Thoracic aorta (tissue), 2 donors: Measurements from ENCODE around the gene AKAP6. TPM values are rescaled to one million over a fixed set of nuclear protein-coding genes. Genes with fewer than 3 reads are reported as not detected.
A peak's percentile ranks its signal among the peaks of the same experiment; 100 is the strongest.

Experiments used
- ATAC-seq: fragments of 150-250 bp; one replicate; pipeline ENCODE4 v1.8.0; 2017; ENCODE audit warnings: low read depth; ENCODE audit not compliant: insufficient number of reproducible peaks, low FRiP score
- DNase-seq: peaks from one replicate; pipeline ENCODE4 v3.0.0-alpha.2; 2020; ENCODE audit warnings: low spot score
- H3K27ac ChIP-seq, 2 donors: fragments of 200-600 bp; sonication (generic); 1 replicate in 1 of 2; 2 replicates in 1 of 2; pipeline ENCODE4 v1.5.1; 2016; ENCODE audit warnings: mild to moderate bottlenecking in 2 of 2, moderate library complexity in 2 of 2
- H3K27me3 ChIP-seq: fragments of 200-600 bp; sonication (generic); replicated peaks from 2 replicates; pipeline ENCODE4 v1.6.0; 2016; ENCODE audit warnings: mild to moderate bottlenecking; ENCODE audit not compliant: insufficient read depth
- H3K36me3 ChIP-seq: fragments of 200-600 bp; sonication (generic); one replicate; pipeline ENCODE4 v1.5.1; 2016
- H3K4me1 ChIP-seq, 2 donors: fragments of 200-600 bp; sonication (generic); 1 replicate in 1 of 2; 2 replicates in 1 of 2; pipeline versions ENCODE4 v1.5.1 to v1.6.0; 2016; ENCODE audit warnings: low read depth in 2 of 2, mild to moderate bottlenecking in 1 of 2; ENCODE audit not compliant: control insufficient read depth in 1 of 2
- H3K4me3 ChIP-seq: fragments of 200-600 bp; sonication (generic); 2 replicates; pipeline ENCODE4 v1.5.1; 2016; ENCODE audit warnings: mild to moderate bottlenecking
- H3K9me3 ChIP-seq: fragments of 200-600 bp; sonication (generic); 2 replicates; pipeline ENCODE4 v1.5.1; 2016
- CTCF ChIP-seq: fragments of 200-600 bp; sonication (generic); IDR thresholded peaks from one replicate; pipeline ENCODE4 v1.5.1; 2019; ENCODE audit warnings: antibody characterized with exemption
- total RNA-seq, 2 donors: library from RNA; depleted of rRNA; stranded (reverse); fragments of >200 nt; gene quantifications; one replicate each; pipeline versions ENCODE4 v1.1.0 to v1.2.3, GENCODE V29; 2016

Gene AKAP6
- total RNA-seq, 2 donors from 2014 or later, result 78.9 to 104 TPM

GRCh38 chr14:32756775-32757174, 427.7 kb downstream of the AKAP6 start:
- Histone ChIP-seq H3K36me3 (peaks cover 2% of the 10 kb centered on the region), H3K27me3 (no peaks in the 10 kb centered on the region), H3K4me3 (no peak overlapping the region), H3K27ac (no peak overlapping the region), H3K9me3 (peaks cover 6% of the 10 kb centered on the region), H3K4me1 (peaks cover 10 to 32% of the 10 kb centered on the region in 2 donors)
- TF ChIP-seq CTCF, result no peak
- ATAC-seq (no peak), DNase-seq (no peak)

- DNase-seq (no peak), ATAC-seq (no peak)
- Histone ChIP-seq H3K36me3 (peaks cover 2% of the 10 kb centered on the region), H3K4me1 (peaks cover 17 to 40% of the 10 kb centered on the region in 2 donors), H3K9me3 (peaks cover 6% of the 10 kb centered on the region), H3K27ac (no peak overlapping the region), H3K27me3 (no peaks in the 10 kb centered on the region), H3K4me3 (no peak overlapping the region)
- no peak for TF ChIP-seq CTCF
These were observed 428.5 kb downstream of the AKAP6 start for GRCh38 chr14:32757568-32757967.

- no peak for DNase-seq
- TF ChIP-seq CTCF, result no peak
These were observed 432.4 kb downstream of the AKAP6 start for GRCh38 chr14:32761381-32761968.

GRCh38 chr14:32762886-32763285, 433.8 kb downstream of the AKAP6 start:
- no peaks in the 10 kb centered on the region for H3K27me3 ChIP-seq
- ATAC-seq, result no peak
- no peaks in the 10 kb centered on the region for H3K9me3 ChIP-seq
- TF ChIP-seq CTCF, result no peak
- H3K36me3 ChIP-seq, result no peaks in the 10 kb centered on the region
- no peak for DNase-seq
- peaks cover 31 to 48% of the 10 kb centered on the region in 2 donors for H3K4me1 ChIP-seq
- H3K4me3 ChIP-seq, result peak overlapping the region; percentile 11
- H3K27ac ChIP-seq, result peak overlapping the region in 1 of 2 donors; percentile 33

More at GRCh38 chr14:32761381-32761968, 432.4 kb downstream of the AKAP6 start:
- no peaks in the 10 kb centered on the region for H3K36me3 ChIP-seq
- peak overlapping the region; percentile 19 to 36 for H3K27ac ChIP-seq
- peaks cover 31 to 60% of the 10 kb centered on the region in 2 donors for H3K4me1 ChIP-seq
- H3K9me3 ChIP-seq, result no peaks in the 10 kb centered on the region
- H3K27me3 ChIP-seq, result no peaks in the 10 kb centered on the region
- no peak for ATAC-seq
- peak overlapping the region; percentile 5 for H3K4me3 ChIP-seq

- no peak for ATAC-seq
These were observed 434.6 kb downstream of the AKAP6 start for GRCh38 chr14:32763673-32764072.

More at GRCh38 chr14:32763673-32764072, 434.6 kb downstream of the AKAP6 start:
- no peak overlapping the region for H3K27ac ChIP-seq
- no peak for DNase-seq
- H3K9me3 ChIP-seq, result no peaks in the 10 kb centered on the region
- no peak overlapping the region for H3K4me3 ChIP-seq
- no peaks in the 10 kb centered on the region for H3K36me3 ChIP-seq
- no peak for TF ChIP-seq CTCF
- no peaks in the 10 kb centered on the region for H3K27me3 ChIP-seq
- peaks cover 31 to 45% of the 10 kb centered on the region in 2 donors for H3K4me1 ChIP-seq
